Stimulated activated naive CD8-positive, alpha-beta T cell treated with anti-CD3 and anti-CD28 coated beads, Interleukin-15, Interleukin-2, amounts not matched to agents 100 ng/mL and 50 ng/mL, for 24 hours (primary cell): ENCODE data around the gene U2AF1L4.
A peak's percentile ranks its signal among the peaks of the same experiment; 100 is the strongest.

Experiments used
- H3K27ac Mint-ChIP-seq: one replicate; pipeline ENCODE4 v1.8.0; 2021; ENCODE audit warnings: mild to moderate bottlenecking, mixed read lengths
- H3K27me3 Mint-ChIP-seq: one replicate; pipeline ENCODE4 v1.8.0; 2021; ENCODE audit warnings: mixed read lengths
- H3K36me3 Mint-ChIP-seq: one replicate; pipeline ENCODE4 v1.8.0; 2021; ENCODE audit warnings: low read depth, mixed read lengths
- H3K4me1 Mint-ChIP-seq: one replicate; pipeline ENCODE4 v1.8.0; 2021; ENCODE audit warnings: low read depth, mixed read lengths
- H3K4me3 Mint-ChIP-seq: one replicate; pipeline ENCODE4 v1.8.0; 2021; ENCODE audit warnings: mild to moderate bottlenecking, mixed read lengths
- H3K9me3 Mint-ChIP-seq: one replicate; pipeline ENCODE4 v1.8.0; 2021; ENCODE audit warnings: mixed read lengths

Gene U2AF1L4

DNA sequence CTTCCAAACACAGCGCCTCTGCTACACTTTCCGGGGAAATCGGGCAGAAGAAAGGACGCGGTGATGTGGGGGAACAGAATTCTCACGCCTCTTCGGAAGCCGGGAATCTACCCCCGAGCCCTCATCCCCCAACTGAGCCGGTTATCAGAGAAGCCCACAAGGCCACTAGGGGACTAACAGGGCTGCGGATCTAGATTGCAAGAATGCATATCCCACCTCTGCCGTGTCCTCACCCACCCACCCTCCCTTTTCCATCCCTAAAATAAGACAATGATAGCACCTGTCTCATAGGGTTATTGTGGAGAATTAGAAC, 4.1 kb downstream of the U2AF1L4 start:
- H3K27ac Mint-ChIP-seq = peak overlapping the region; percentile 91
- peak overlapping the region; percentile 95 for H3K4me3 Mint-ChIP-seq
- no peaks in the 10 kb centered on the region for H3K9me3 Mint-ChIP-seq
- H3K36me3 Mint-ChIP-seq = peaks cover 30% of the 10 kb centered on the region
- peaks cover 47% of the 10 kb centered on the region for H3K4me1 Mint-ChIP-seq
- H3K27me3 Mint-ChIP-seq = no peaks in the 10 kb centered on the region

DNA sequence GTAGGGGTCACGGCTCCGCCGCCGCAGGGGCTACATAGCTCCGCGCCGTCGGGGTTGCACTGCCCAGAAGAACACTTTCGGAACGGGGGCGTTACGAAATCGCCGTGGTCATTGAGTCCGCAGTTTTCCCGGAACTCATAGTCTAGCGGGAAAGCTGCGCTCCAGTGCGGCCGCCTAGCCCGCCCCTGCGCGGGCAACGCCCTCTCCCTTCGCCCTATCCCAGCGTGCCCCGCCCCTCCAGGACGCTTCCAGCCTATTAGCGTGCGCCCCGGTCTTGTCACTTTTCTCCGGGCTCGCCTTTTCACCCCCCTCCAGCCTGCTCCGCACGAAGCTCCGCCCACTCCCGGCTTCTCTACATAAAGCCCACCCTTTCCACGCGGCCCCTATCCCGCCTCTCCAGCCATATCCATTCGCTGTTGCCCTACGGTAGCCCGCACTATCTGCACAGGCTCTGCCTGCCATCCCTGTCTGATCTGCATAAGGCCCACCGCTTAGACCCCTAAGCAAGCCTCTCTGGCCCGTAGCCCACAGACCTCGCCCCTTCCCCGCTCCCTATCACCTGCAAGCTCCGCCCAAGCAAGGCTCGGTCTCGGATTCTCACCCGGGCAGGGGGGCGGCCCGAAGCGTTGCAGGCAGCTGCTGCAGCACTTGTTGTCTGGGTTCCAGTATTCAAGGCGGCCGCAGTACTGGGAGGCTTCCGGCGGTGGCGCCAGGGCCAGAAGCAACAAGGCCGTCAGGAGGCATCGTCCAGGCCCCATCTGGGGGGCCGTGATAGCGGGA, 4.6 kb downstream of the U2AF1L4 start:
- Mint-ChIP-seq H3K27me3 (no peaks in the 10 kb centered on the region), H3K36me3 (peaks cover 33% of the 10 kb centered on the region), H3K4me3 (peak overlapping the region; percentile 95), H3K4me1 (peaks cover 43% of the 10 kb centered on the region), H3K9me3 (no peaks in the 10 kb centered on the region), H3K27ac (peak overlapping the region; percentile 91)

DNA sequence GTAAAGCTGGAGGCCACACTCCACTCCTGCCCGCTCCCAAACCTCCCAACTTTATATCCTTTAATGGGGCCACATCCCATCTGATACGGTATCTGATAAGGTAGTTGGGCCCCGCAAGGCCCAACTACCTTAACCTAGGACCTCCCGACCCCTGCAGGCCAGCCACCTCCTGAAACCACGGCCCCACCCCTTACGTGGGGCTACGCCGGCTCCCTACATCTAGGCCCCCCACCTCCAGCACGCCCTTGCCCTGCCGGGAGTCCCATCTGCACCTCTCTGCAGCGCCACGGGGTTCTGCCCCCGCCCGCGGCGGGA, 5.2 kb downstream of the U2AF1L4 start:
- H3K9me3 Mint-ChIP-seq = no peaks in the 10 kb centered on the region
- no peaks in the 10 kb centered on the region for H3K27me3 Mint-ChIP-seq
- peaks cover 41% of the 10 kb centered on the region for H3K4me1 Mint-ChIP-seq
- peak overlapping the region; percentile 95 for H3K4me3 Mint-ChIP-seq
- peaks cover 37% of the 10 kb centered on the region for H3K36me3 Mint-ChIP-seq
- H3K27ac Mint-ChIP-seq = peak overlapping the region; percentile 91

DNA sequence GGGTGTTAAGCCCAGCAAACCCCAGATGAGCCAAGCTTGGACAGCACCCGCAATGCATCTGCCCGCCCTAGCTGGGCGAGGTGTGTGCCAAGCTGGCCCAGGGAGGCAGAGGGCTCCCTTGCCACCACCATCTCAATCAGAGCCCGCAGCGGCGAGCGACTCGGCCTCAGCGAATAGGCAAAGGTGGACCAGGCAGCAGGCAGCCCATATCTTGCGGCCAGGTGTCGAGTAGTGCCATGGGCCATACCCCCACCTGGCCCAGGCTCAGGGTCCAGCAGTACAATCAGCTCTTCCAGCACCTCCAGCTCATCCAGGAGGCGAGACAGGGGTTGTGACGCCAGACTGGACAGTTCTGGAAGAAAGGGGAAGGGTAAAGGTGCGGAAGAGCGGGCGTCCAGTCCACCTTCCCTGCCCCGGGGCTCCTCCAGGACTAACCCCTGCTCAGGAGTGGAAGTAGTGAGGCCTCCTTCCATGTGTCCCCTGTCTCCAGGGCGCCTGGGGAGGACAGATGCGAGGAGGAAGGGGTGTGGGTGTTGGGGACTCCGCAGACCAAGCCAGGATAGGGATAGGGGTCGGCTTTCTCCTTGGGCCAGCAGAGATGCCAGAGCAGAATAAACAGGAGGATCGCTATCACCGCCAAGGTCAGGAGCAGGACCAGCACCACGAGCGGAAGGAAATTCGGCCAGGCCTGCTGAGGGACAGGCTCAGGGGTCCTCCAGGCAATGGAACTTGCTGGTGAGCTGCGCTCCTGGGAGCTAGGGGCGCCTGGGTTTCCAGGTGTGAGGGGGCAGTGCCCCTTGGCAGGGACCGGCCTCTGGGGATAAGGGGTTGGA, 5.7 kb downstream of the U2AF1L4 start:
- peak overlapping the region; percentile 95 for H3K4me3 Mint-ChIP-seq
- peaks cover 43% of the 10 kb centered on the region for H3K36me3 Mint-ChIP-seq
- H3K4me1 Mint-ChIP-seq = peaks cover 39% of the 10 kb centered on the region
- H3K27me3 Mint-ChIP-seq = no peaks in the 10 kb centered on the region
- H3K27ac Mint-ChIP-seq = no peak overlapping the region
- no peaks in the 10 kb centered on the region for H3K9me3 Mint-ChIP-seq

DNA sequence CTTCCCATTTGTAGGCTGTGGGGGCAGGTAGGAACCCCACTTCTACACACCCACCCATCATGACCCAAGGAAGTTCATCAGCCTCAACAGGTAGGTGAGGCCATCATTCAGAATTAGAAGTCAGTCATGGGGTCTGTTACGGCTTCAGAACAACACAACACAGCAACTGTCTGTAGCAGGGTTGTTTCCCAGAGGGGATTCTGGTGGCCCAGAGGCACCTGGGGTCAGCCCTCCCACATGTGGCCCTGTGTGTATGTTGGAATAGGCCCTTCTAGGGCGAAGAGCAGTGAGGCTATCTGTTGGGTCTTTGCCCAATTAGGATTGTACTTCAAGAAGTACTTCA, 6.4 kb downstream of the U2AF1L4 start:
- no peak overlapping the region for H3K4me3 Mint-ChIP-seq
- no peaks in the 10 kb centered on the region for H3K27me3 Mint-ChIP-seq
- no peaks in the 10 kb centered on the region for H3K9me3 Mint-ChIP-seq
- peaks cover 49% of the 10 kb centered on the region for H3K36me3 Mint-ChIP-seq
- H3K27ac Mint-ChIP-seq = no peak overlapping the region
- peaks cover 33% of the 10 kb centered on the region for H3K4me1 Mint-ChIP-seq

DNA sequence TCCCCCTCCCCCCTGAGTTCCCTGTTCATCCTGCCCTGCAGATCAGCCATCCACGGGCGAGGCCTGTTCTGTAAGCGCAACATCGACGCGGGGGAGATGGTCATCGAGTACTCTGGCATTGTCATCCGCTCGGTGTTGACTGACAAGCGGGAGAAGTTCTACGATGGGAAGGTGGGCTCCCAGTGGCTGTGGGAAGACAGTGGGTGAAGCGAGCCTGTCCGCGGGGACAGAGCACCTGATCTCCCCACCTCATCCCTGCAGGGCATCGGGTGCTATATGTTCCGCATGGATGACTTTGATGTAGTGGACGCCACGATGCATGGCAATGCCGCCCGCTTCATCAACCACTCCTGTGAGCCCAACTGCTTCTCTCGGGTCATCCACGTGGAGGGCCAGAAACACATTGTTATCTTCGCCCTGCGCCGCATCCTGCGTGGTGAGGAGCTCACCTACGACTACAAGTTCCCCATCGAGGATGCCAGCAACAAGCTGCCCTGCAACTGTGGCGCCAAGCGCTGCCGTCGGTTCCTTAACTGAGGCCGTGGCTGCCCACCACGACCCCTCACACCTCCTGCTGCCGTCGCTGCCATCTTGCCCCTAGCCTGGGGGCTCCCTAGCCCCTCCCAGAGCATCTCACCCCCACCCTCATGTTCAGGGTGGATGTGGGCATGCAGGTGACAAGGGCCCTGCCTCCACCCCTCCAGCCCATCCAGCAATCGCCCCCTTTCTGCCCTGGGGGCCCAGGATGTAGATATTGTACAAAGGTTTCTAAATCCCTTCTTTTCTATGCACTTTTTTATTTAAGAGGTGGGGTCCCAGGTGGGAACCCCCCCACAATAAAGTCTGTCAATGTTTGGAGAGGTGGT, 7.0 kb downstream of the U2AF1L4 start:
- H3K27ac Mint-ChIP-seq = no peak overlapping the region
- H3K36me3 Mint-ChIP-seq = peaks cover 51% of the 10 kb centered on the region
- H3K9me3 Mint-ChIP-seq = no peaks in the 10 kb centered on the region
- H3K4me1 Mint-ChIP-seq = peaks cover 27% of the 10 kb centered on the region
- H3K27me3 Mint-ChIP-seq = no peaks in the 10 kb centered on the region
- H3K4me3 Mint-ChIP-seq = no peak overlapping the region

DNA sequence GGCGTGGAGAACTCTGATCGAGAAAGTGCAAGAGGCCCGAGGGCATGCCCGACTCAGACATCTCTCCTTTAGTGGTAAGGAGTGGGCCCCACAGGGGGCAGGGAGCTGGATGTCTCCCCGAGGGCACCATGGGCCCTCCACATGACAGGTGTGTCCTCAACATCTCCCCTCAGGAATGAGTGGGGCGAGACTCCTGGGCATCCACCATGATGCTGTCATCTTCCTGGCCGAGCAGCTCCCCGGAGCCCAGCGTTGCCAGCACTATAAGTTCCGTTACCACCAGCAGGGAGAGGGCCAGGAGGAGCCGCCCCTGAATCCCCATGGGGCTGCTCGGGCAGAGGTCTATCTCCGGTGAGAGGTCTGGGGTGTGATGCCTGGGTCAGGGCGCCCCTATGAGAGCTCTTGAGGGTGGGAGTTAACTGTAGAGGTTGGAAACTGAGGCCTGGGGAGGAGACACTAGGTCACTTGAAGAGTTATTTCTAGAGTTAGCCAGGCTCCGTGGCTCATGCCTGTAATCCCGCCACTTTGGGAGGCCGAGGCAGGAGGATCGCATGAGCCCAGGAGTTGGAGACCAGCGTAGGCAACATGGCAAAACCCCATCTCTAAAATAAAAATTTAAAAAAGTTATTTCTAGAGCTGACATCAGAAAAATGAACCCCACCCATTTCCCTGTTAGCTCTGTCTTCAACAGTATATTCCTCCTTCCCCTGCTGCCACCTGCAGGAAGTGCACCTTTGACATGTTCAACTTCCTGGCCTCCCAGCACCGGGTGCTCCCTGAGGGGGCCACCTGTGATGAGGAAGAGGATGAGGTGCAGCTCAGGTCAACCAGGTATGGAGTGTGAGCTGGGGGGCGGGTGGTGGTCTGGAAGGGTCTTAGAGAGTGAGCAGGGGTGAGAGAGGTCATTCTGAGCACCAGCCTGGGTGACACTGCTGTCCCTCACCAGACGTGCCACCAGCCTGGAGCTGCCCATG, 8.0 kb downstream of the U2AF1L4 start:
- H3K4me1 Mint-ChIP-seq = peaks cover 18% of the 10 kb centered on the region
- H3K36me3 Mint-ChIP-seq = peaks cover 44% of the 10 kb centered on the region

DNA sequence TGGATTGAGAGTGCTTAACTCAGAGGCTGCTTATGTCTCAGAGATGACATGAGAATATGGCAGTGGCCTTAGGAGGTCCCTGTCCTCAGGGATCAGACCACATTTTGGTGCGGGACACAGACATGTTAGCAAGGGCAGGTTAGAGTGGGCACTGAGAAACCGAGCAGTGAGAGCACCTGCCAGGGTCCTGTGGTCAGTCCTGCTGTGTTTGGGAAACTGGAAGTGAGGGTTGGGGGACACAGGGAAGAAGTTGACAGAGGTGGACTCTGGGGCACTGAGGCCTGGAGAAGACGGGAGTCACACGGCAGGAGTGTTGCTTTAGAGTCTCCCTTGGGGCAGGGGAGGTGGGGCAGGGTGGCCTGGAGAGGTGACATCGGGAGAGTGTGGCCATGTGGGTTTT, 10.3 kb downstream of the U2AF1L4 start:
- no peaks in the 10 kb centered on the region for H3K9me3 Mint-ChIP-seq
- peaks cover 54% of the 10 kb centered on the region for H3K36me3 Mint-ChIP-seq
- H3K27ac Mint-ChIP-seq = no peak overlapping the region
- peaks cover 14% of the 10 kb centered on the region for H3K4me1 Mint-ChIP-seq
- H3K27me3 Mint-ChIP-seq = no peaks in the 10 kb centered on the region
- no peak overlapping the region for H3K4me3 Mint-ChIP-seq

More for the DNA sequence above, 8.0 kb downstream of the U2AF1L4 start:
- Mint-ChIP-seq H3K9me3 (no peaks in the 10 kb centered on the region), H3K27me3 (no peaks in the 10 kb centered on the region), H3K27ac (no peak overlapping the region), H3K4me3 (no peak overlapping the region)

DNA sequence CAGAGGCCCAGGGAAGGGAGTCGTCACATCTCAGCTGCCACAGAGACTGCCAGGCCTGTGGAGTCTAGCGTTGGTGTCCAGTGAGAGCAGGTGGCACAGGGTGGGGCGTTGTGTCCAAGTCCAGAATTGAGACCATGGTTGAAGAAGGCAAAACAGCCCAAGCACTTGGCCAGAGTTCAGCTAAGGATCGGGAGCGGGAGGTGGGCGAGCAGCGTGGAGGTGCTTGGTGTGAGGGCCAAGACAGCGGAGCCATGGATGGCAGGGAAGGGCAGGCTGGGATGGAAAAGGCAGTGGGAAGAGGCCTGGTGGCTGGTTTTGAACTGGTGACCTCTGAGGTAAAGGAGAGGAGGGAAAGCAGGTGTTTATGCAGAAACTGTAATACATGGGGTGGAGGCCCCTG, 10.9 kb downstream of the U2AF1L4 start:
- H3K27me3 Mint-ChIP-seq = no peaks in the 10 kb centered on the region
- H3K9me3 Mint-ChIP-seq = no peaks in the 10 kb centered on the region
- peaks cover 60% of the 10 kb centered on the region for H3K36me3 Mint-ChIP-seq
- H3K4me1 Mint-ChIP-seq = peaks cover 14% of the 10 kb centered on the region
- H3K4me3 Mint-ChIP-seq = no peak overlapping the region
- peak overlapping the region; percentile 21 for H3K27ac Mint-ChIP-seq

DNA sequence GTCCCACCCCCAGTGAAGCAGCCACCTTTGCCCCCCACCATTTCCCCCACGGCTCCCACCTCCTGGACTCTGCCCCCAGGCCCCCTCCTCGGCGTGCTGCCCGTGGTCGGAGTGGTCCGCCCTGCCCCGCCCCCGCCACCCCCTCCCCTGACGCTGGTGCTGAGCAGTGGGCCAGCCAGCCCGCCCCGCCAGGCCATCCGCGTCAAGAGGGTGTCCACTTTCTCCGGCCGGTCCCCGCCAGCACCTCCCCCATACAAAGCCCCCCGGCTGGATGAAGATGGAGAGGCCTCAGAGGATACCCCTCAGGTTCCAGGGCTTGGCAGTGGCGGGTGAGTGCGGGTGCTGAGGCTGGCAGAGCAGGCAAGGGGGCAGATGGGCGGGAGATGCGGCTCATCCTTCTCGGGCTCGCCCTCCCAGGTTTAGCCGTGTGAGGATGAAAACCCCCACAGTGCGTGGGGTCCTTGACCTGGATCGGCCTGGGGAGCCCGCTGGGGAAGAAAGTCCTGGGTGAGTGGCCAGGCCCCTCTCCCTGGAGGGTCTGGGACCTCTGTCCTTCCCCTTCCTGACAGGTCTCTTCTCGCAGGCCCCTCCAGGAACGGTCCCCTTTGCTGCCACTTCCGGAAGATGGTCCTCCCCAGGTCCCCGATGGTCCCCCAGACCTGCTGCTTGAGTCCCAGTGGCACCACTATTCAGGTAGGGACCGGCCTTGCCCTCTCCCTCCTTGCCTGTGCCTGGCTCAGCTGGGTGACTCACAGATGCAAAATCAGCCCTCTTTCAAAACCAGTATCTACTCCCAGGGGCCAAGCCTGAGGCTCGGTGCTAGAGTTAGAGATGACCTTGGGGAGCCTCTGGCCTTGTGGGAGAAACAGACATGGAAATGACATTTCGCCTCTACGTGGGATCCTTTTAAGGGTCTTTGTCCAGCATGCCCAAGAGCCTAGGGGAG, 11.8 kb downstream of the U2AF1L4 start:
- Mint-ChIP-seq H3K27ac (peak overlapping the region; percentile 21), H3K9me3 (no peaks in the 10 kb centered on the region), H3K27me3 (no peaks in the 10 kb centered on the region), H3K4me3 (no peak overlapping the region), H3K36me3 (peaks cover 62% of the 10 kb centered on the region), H3K4me1 (peaks cover 14% of the 10 kb centered on the region)

DNA sequence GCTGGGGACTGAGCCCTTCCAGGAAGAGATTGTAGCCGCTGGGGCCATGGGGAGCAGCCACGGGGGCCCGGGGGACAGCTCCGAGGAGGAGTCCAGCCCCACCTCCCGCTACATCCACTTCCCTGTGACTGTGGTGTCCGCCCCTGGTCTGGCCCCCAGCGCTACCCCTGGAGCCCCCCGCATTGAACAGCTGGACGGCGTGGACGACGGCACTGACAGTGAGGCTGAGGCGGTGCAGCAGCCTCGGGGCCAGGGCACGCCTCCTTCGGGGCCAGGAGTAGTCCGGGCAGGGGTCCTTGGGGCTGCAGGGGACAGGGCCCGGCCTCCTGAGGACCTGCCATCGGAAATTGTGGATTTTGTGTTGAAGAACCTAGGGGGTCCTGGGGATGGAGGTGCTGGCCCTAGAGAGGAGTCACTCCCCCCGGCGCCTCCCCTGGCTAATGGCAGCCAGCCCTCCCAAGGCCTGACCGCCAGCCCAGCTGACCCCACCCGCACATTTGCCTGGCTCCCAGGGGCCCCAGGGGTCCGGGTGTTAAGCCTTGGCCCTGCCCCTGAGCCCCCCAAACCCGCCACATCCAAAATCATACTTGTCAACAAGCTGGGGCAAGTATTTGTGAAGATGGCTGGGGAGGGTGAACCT, 12.6 kb downstream of the U2AF1L4 start:
- H3K9me3 Mint-ChIP-seq = no peaks in the 10 kb centered on the region
- no peak overlapping the region for H3K27ac Mint-ChIP-seq
- H3K4me3 Mint-ChIP-seq = no peak overlapping the region
- no peaks in the 10 kb centered on the region for H3K27me3 Mint-ChIP-seq
- peaks cover 70% of the 10 kb centered on the region for H3K36me3 Mint-ChIP-seq
- H3K4me1 Mint-ChIP-seq = peaks cover 13% of the 10 kb centered on the region

DNA sequence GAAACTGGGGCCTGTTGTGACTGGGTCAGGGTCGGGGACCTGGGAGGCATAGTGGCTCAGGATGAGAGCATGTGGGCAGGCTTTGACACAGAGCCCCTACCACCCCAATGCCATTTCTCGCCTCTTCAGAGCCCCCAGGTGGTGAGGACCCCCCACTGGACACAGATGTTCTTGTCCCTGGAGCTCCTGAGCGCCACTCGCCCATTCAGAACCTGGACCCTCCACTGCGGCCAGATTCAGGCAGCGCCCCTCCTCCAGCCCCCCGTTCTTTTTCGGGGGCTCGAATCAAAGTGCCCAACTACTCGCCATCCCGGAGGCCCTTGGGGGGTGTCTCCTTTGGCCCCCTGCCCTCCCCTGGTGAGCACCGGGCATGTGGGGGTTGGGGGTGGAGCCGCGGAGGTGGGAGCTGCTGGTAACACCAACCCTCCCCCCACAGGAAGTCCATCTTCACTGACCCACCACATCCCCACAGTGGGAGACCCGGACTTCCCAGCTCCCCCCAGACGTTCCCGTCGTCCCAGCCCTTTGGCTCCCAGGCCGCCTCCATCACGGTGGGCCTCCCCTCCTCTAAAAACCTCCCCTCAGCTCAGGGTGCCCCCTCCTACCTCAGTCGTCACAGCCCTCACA, 13.3 kb downstream of the U2AF1L4 start:
- Mint-ChIP-seq H3K27me3 (no peaks in the 10 kb centered on the region), H3K36me3 (peaks cover 69% of the 10 kb centered on the region), H3K27ac (no peak overlapping the region), H3K4me1 (peaks cover 8% of the 10 kb centered on the region), H3K9me3 (no peaks in the 10 kb centered on the region), H3K4me3 (no peak overlapping the region)

DNA sequence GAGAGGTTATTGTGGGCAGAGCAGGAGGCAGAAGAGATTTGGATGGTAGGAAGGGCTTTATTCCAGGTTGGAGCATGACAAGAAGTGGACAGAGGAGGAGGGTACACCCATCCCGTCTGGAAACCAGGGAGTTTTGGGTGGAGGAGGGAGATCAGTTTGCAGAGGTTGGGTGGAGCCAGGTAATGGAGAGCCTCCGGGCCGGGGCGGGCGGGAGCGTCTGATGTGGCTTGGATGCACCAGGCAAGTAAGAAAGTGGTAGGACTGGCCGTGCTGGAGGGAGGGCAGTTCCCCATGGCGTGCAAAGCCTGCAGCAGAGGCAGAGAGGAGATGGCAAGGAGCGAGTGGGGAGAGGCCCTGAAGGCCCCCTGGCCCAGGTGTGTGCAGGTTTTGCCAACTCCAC, 13.9 kb downstream of the U2AF1L4 start:
- Mint-ChIP-seq H3K4me3 (no peak overlapping the region), H3K27ac (no peak overlapping the region), H3K4me1 (peaks cover 5% of the 10 kb centered on the region), H3K27me3 (no peaks in the 10 kb centered on the region), H3K36me3 (peaks cover 68% of the 10 kb centered on the region), H3K9me3 (no peaks in the 10 kb centered on the region)
